ENCODE measurements around the gene RICTOR. TPM values are rescaled to one million over a fixed set of nuclear protein-coding genes. Genes with fewer than 3 reads are reported as not detected.

Gene RICTOR
- total RNA-seq, 2 experiments from 2014 or later, result 27.7 to 27.8 TPM

DNA sequence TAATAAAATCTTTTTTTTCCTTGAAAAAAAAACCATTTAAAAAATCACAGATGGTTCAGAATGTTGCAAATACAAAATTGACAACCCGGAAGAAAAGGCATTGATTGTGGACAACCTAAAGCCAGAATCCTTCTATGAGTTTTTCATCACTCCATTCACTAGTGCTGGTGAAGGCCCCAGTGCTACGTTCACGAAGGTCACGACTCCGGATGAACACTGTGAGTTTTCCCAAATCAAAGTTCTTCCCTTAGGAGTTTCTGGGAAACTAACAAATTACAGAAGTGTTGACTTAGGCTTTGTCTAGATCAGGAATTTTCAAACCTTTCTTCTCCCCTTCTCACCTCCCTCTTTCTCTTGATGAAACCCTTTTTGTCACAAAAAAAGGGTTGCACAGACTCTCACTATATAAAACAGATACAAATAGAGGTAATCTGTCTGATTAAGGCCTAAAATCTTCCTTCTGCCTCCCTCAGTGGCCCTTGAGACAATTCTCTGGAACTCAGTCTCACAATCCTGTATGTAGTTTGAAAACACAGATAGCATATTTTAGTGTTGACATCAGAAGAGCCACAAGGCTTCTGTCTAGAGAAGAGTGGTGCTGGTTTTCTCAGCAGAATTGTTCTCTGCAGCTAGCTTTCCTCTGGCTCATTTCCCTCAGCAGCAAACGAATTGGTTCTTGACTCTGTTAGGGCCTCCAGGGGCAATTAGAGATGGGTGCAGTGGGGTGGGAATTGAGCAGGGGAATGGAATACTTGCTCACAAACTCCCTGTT lies 148.9 kb downstream of the RICTOR start:
- H3K36me3 Mint-ChIP-seq, result no peaks in the 10 kb centered on the region
- CTCF ChIA-PET, result interaction anchor here (6.0 kb wide), 1 partner anchor 484 kb away, joined by 74 read pairs; no protein-coding TSS in a partner anchor
- intact Hi-C loops (cut with micrococcal nuclease), result no loop called here

DNA sequence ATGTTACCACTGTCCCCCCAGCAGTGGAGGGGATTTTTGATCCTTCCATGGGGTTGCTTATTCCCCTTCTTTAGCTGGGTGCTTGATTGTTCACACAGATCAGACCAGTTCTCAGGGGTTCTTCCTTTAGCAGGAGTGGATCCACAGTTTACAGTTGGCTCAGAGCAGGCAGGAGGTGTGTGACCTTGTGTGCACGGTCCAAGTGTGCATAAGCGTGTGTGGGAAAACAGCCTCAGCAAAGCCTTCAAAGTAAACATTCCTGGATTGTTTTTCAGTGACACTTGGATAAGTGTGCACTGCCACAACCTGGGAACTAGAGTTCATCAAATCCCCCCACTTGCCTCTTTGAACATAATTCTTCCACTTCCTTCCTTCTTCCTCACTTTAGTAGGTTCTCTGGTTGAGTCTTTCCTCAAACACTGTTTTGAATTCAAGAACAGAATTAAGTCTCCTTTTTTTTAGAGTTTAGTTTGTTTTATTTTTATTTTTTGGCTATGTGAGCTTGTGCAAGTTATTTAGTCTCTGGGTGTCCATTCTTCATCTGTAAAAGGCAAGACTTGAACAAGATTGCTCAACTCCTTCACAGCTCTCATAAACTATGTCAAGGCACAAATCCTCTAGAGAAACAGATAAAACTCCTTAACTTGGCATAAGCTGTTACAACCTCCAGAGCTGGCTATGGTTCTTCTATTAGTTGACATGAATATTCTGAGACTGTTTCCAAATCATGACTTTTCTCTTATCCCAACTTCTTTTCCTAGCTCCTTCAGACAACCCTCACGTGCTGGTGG lies 150.3 kb downstream of the RICTOR start:
- Mint-ChIP-seq H3K27me3 (peaks cover 20% of the 10 kb centered on the region), H3K4me1 (ENCODE audit: low read depth) (no peaks in the 10 kb centered on the region), H3K27ac (no peak overlapping the region), H3K4me3 (no peak overlapping the region), H3K9me3 (no peaks in the 10 kb centered on the region), H3K36me3 (no peaks in the 10 kb centered on the region)
- no peak for DNase-seq
- POLR2A ChIA-PET, result no interaction called here
- CTCF ChIA-PET, result interaction anchor here (0.7 to 6.0 kb wide), 6 partner anchors 13 to 624 kb away, joined by 3 to 74 read pairs (median 6); no protein-coding TSS in a partner anchor
- intact Hi-C loops (cut with micrococcal nuclease), result loop anchor here (2.0 kb wide), 1 partner anchor 483 kb away; no protein-coding TSS in a partner anchor

More for the DNA sequence above, 148.9 kb downstream of the RICTOR start:
- Mint-ChIP-seq H3K9me3 (no peaks in the 10 kb centered on the region), H3K4me3 (no peak overlapping the region), H3K4me1 (ENCODE audit: low read depth) (no peaks in the 10 kb centered on the region), H3K27ac (no peak overlapping the region), H3K27me3 (peaks cover 17% of the 10 kb centered on the region)
- POLR2A ChIA-PET, result no interaction called here
- no peak for DNase-seq

GRCh38 chr5:38922199-38922598 lies 152.0 kb downstream of the RICTOR start:
- Mint-ChIP-seq H3K4me1 (ENCODE audit: low read depth) (no peaks in the 10 kb centered on the region), H3K36me3 (no peaks in the 10 kb centered on the region), H3K27me3 (peaks cover 17% of the 10 kb centered on the region), H3K9me3 (no peaks in the 10 kb centered on the region), H3K4me3 (no peak overlapping the region), H3K27ac (no peak overlapping the region)
- peak; percentile 72 for DNase-seq
- intact Hi-C loops (cut with micrococcal nuclease), result loop anchor here (1.0 to 2.0 kb wide), 2 partner anchors 90 to 481 kb away; no protein-coding TSS in a partner anchor
- CTCF ChIA-PET, result interaction anchor here (0.6 to 6.0 kb wide), 18 partner anchors 9 to 539 kb away, joined by 3 to 74 read pairs (median 6); no protein-coding TSS in a partner anchor
- POLR2A ChIA-PET, result no interaction called here

- no peak for DNase-seq
- Mint-ChIP-seq H3K9me3 (no peaks in the 10 kb centered on the region), H3K36me3 (no peaks in the 10 kb centered on the region), H3K27ac (no peak overlapping the region), H3K4me1 (ENCODE audit: low read depth) (no peaks in the 10 kb centered on the region), H3K4me3 (no peak overlapping the region), H3K27me3 (peaks cover 11% of the 10 kb centered on the region)
- ChIA-PET CTCF (interaction anchor here (0.7 to 6.0 kb wide), 14 partner anchors 9 to 538 kb away, joined by 3 to 74 read pairs (median 6); no protein-coding TSS in a partner anchor), POLR2A (no interaction called here)
- intact Hi-C loops (cut with micrococcal nuclease), result no loop called here
These were observed 153.0 kb downstream of the RICTOR start for GRCh38 chr5:38921174-38921573.

DNA sequence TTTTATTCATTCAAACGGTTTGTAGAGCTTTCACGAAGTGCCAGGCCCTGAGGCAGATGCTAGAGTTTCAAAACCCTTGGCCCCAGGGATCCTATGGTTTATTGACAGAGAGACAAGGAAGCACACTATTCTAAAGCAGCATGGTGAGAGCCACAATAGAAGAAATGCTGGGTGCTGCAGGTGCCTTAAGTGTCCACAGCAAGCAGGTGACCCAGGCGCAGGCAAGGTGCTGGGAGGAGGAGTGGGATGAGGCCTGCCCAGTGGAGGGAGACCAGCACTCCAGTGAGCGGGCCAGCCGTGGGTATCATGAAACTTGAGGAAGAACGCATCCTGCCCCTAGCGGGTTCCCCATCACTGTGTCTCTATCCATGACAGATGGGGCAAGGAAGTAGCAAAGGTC lies 157.4 kb downstream of the RICTOR start:
- H3K4me1 Mint-ChIP-seq (ENCODE audit: low read depth), result no peaks in the 10 kb centered on the region
- intact Hi-C loops (cut with micrococcal nuclease), result no loop called here
- no peak for DNase-seq
- H3K27ac Mint-ChIP-seq, result no peak overlapping the region
- ChIA-PET POLR2A (no interaction called here), CTCF (no interaction called here)
- H3K4me3 Mint-ChIP-seq, result no peak overlapping the region
- H3K36me3 Mint-ChIP-seq, result no peaks in the 10 kb centered on the region
- peaks cover 4% of the 10 kb centered on the region for H3K27me3 Mint-ChIP-seq
- H3K9me3 Mint-ChIP-seq, result no peaks in the 10 kb centered on the region

DNA sequence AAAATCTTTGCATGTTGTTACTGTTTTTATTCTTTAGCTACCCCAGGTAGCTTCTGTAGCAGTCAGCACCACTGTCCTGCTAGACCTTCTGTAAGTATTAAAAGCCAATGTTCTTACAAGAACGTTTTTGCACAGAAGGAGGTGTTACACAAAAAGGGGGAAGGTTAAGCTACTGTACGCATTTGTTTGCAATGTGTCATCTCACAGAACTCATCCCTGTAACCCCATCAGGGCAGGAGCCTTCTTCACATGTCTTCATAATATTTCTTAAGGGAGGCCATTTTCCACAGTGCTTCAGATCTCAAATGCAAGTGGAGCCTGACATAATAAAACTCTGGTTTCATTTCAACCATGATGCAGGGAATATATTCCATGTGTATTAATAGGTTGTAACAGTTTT lies 160.5 kb downstream of the RICTOR start:
- Mint-ChIP-seq H3K9me3 (peaks cover 8% of the 10 kb centered on the region), H3K4me3 (no peak overlapping the region), H3K36me3 (peaks cover 2% of the 10 kb centered on the region), H3K4me1 (ENCODE audit: low read depth) (no peaks in the 10 kb centered on the region), H3K27ac (no peak overlapping the region), H3K27me3 (peaks cover 18% of the 10 kb centered on the region)
- no peak for DNase-seq
- intact Hi-C loops (cut with micrococcal nuclease), result no loop called here
- ChIA-PET CTCF (interaction anchor here (3.3 kb wide), 1 partner anchor 8 kb away, joined by 13 read pairs; no protein-coding TSS in a partner anchor), POLR2A (no interaction called here)

DNA sequence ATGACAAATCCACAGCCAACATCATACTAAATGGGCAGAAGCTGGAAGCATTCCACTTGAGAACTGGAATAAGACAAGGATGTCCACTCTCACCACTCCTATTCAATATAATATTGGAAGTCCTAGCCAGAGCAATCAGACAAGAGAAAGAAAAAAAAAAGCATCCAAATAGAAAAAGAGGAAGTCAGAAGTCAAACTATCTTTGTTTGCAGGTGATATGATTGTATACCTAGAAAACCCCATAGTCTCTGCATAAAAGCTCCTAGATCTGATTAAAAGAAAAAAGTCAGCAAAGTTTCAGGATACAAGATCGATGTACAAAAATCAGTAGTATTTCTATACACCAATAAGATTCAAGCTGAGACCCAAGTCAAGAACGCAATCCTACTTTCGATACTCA lies 162.3 kb downstream of the RICTOR start:
- Mint-ChIP-seq H3K4me1 (ENCODE audit: low read depth) (no peaks in the 10 kb centered on the region), H3K27ac (no peak overlapping the region), H3K27me3 (peaks cover 23% of the 10 kb centered on the region), H3K36me3 (peaks cover 2% of the 10 kb centered on the region), H3K9me3 (peaks cover 8% of the 10 kb centered on the region), H3K4me3 (no peak overlapping the region)
- intact Hi-C loops (cut with micrococcal nuclease), result no loop called here
- no peak for DNase-seq
- POLR2A ChIA-PET, result no interaction called here
- CTCF ChIA-PET, result interaction anchor here (0.7 to 3.3 kb wide), 2 partner anchors 10 to 914 kb away, joined by 3 to 13 read pairs; no protein-coding TSS in a partner anchor

DNA sequence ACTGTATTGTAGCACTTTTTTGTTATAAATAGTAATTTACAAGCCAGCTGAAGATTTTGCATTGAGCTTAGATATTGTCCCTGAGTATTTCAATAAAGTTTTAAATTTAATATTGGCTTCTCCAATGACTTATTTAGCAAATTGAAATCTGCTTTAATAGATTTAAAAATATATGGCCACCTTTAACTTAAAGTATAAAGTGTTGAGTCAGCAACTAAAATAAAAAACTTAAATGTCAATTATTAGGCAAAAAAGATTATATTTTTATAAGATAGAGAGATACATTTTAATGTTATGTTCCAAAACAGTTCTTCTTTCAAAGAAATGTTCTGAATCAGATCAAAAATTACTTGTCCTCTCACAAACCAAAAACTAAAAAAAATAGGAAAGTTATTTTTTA lies 167.7 kb downstream of the RICTOR start:
- Mint-ChIP-seq H3K4me1 (ENCODE audit: low read depth) (no peaks in the 10 kb centered on the region), H3K36me3 (peaks cover 2% of the 10 kb centered on the region), H3K27me3 (peaks cover 20% of the 10 kb centered on the region), H3K27ac (no peak overlapping the region), H3K9me3 (peaks cover 8% of the 10 kb centered on the region), H3K4me3 (no peak overlapping the region)
- POLR2A ChIA-PET, result no interaction called here
- intact Hi-C loops (cut with micrococcal nuclease), result no loop called here
- CTCF ChIA-PET, result no interaction called here
- no peak for DNase-seq

DNA sequence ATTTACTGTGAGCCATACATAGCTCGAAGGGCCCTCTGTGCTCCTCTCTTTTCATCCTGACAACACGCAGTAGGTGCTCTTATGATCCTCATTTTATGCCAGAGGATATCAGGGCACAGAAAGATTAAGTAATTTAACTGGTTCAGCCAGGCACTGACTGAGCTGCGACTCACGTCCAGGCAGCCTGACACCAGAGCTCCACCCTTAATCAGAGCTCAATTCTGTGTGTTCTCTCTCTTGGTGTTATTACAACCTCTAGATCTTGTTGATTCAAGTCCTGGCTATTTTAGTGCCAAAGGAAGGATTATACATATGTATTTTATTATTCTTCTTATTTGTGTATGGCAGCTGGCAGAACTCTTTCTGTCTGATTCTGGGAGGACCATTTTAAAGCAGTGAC lies 168.7 kb downstream of the RICTOR start:
- peaks cover 20% of the 10 kb centered on the region for H3K27me3 Mint-ChIP-seq
- ChIA-PET CTCF (interaction anchor here (0.7 kb wide), 1 partner anchor 642 kb away, joined by 3 read pairs; no protein-coding TSS in a partner anchor), POLR2A (no interaction called here)
- peaks cover 8% of the 10 kb centered on the region for H3K9me3 Mint-ChIP-seq
- peaks cover 2% of the 10 kb centered on the region for H3K36me3 Mint-ChIP-seq
- no peak overlapping the region for H3K4me3 Mint-ChIP-seq
- H3K27ac Mint-ChIP-seq, result no peak overlapping the region
- DNase-seq, result no peak
- no peaks in the 10 kb centered on the region for H3K4me1 Mint-ChIP-seq (ENCODE audit: low read depth)
- intact Hi-C loops (cut with micrococcal nuclease), result no loop called here

GRCh38 chr5:38899936-38900335 lies 174.3 kb downstream of the RICTOR start:
- Mint-ChIP-seq H3K4me1 (ENCODE audit: low read depth) (no peaks in the 10 kb centered on the region), H3K9me3 (peaks cover 11% of the 10 kb centered on the region), H3K27me3 (peaks cover 14% of the 10 kb centered on the region), H3K4me3 (no peak overlapping the region), H3K36me3 (no peaks in the 10 kb centered on the region), H3K27ac (no peak overlapping the region)
- ChIA-PET POLR2A (no interaction called here), CTCF (no interaction called here)
- no peak for DNase-seq
- intact Hi-C loops (cut with micrococcal nuclease), result no loop called here

GRCh38 chr5:38896760-38897159 lies 177.4 kb downstream of the RICTOR start:
- CTCF ChIA-PET, result no interaction called here
- Mint-ChIP-seq H3K4me3 (no peak overlapping the region), H3K4me1 (ENCODE audit: low read depth) (no peaks in the 10 kb centered on the region), H3K9me3 (peaks cover 25% of the 10 kb centered on the region), H3K27me3 (peaks cover 20% of the 10 kb centered on the region), H3K27ac (no peak overlapping the region), H3K36me3 (no peaks in the 10 kb centered on the region)
- intact Hi-C loops (cut with micrococcal nuclease), result no loop called here
- no peak for DNase-seq
- POLR2A ChIA-PET, result no interaction called here

DNA sequence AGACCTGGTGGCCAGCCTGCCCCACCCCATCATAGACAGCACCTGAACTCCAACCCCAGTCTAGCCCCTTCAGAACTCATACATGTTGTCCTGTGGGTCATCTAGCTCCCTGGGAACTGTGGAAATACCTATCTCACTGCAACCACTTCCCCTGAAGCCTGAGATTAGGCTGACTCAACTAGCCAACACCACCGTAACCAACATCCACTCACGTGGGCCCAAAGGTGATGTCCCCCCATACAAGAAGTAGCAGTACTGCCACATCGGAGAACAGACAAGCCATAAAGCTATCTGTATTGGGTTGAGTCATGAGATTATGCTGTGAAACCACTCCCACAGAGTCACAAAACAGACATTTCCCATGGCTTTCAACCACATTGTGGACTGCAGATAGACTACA lies 181.8 kb downstream of the RICTOR start:
- no peak overlapping the region for H3K27ac Mint-ChIP-seq
- no peak overlapping the region for H3K4me3 Mint-ChIP-seq
- ChIA-PET CTCF (no interaction called here), POLR2A (no interaction called here)
- H3K9me3 Mint-ChIP-seq, result peaks cover 25% of the 10 kb centered on the region
- no peaks in the 10 kb centered on the region for H3K4me1 Mint-ChIP-seq (ENCODE audit: low read depth)
- intact Hi-C loops (cut with micrococcal nuclease), result no loop called here
- H3K27me3 Mint-ChIP-seq, result peaks cover 28% of the 10 kb centered on the region
- no peak for DNase-seq
- no peaks in the 10 kb centered on the region for H3K36me3 Mint-ChIP-seq
